Transverse colon (tissue), 4 donors: Measurements from ENCODE around the gene SLC25A25.

Experiments used
- EP300 ChIP-seq: sonication (generic); formaldehyde crosslinking; IDR thresholded peaks from one replicate; pipeline ENCODE4 v1.6.1; 2017; ENCODE audit warnings: antibody characterized with exemption, low read depth
- POLR2A ChIP-seq: fragments of 450-650 bp; IDR thresholded peaks from one replicate; pipeline ENCODE4 v1.6.1; 2016; ENCODE audit warnings: antibody characterized with exemption, mild to moderate bottlenecking, moderate library complexity
- POLR2AphosphoS5 ChIP-seq, 3 donors: sonication (generic); formaldehyde crosslinking; IDR thresholded peaks; one replicate each; pipeline ENCODE4 v1.6.1; 2016; ENCODE audit warnings: antibody characterized with exemption in 3 of 3
- TF ChIP-seq, protein P1 (sequence below), 5 experiments: fragments of 200-600 bp in 3 of 5; fragments of 450-650 bp in 2 of 5; sonication (generic) in 3 of 5; IDR thresholded peaks; 1 replicate in 2 of 5; 2 replicates in 3 of 5; pipeline ENCODE4 v1.5.1; 2016 to 2017; ENCODE audit warnings: antibody characterized with exemption in 5 of 5, inconsistent platforms in 3 of 5, mild to moderate bottlenecking in 2 of 5, moderate library complexity in 1 of 5

DNA sequence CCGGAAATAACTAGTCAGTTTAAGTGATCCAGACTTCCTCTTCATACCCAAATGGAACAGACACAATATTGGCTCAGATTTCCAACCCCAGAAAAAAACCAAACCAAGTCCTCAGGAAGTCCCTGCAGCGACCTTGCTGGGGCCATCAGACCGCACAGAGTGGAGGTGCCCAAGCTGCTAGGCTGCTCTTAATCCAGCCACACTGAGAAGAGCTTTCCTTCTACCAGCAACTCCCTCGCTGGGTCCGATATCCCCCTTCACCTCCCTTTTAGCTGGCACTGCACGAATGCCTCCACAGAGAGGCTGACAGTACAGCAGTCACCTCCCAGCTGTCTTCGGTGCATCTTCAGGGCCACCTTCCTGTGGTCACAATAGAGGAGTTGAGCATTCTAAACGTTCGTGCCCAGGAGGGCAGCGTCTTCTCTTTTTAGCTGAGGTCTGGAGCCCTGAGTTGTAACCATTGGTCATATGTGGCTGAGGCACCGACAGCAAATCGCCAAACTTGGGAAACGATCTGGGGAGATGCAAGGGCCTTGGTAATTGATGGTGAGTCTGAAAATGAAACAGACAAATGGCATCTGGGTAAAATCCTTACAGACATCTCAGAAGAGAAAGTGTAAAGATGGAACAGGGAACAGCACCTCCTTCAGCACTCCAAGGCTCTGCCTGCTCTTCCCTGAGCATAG is 6.6 kb upstream of the SLC25A25 start:
- TF ChIP-seq POLR2AphosphoS5 (IDR thresholded peaks at IDR 0.05) = no peak
- TF ChIP-seq, protein P1, sequence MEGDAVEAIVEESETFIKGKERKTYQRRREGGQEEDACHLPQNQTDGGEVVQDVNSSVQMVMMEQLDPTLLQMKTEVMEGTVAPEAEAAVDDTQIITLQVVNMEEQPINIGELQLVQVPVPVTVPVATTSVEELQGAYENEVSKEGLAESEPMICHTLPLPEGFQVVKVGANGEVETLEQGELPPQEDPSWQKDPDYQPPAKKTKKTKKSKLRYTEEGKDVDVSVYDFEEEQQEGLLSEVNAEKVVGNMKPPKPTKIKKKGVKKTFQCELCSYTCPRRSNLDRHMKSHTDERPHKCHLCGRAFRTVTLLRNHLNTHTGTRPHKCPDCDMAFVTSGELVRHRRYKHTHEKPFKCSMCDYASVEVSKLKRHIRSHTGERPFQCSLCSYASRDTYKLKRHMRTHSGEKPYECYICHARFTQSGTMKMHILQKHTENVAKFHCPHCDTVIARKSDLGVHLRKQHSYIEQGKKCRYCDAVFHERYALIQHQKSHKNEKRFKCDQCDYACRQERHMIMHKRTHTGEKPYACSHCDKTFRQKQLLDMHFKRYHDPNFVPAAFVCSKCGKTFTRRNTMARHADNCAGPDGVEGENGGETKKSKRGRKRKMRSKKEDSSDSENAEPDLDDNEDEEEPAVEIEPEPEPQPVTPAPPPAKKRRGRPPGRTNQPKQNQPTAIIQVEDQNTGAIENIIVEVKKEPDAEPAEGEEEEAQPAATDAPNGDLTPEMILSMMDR (IDR thresholded peaks at IDR 0.05) = no peak
- TF ChIP-seq EP300 = no peak
- TF ChIP-seq POLR2A = no peak
